HEK293 (cell line): ENCODE measurements around the gene SGMS1.

ENCODE experiments used
- CTCF ChIP-seq: fragments of 450-650 bp; formaldehyde crosslinking; IDR thresholded peaks from 2 replicates; pipeline ENCODE4 v1.5.1; 2016; ENCODE audit warnings: missing biosample characterization, missing genetic modification characterization
- MEIS1 ChIP-seq: sonication (generic); formaldehyde crosslinking; IDR thresholded peaks from 2 replicates; pipeline ENCODE4 v1.8.1; 2022; ENCODE audit warnings: missing genetic modification reagents, mild to moderate bottlenecking, borderline replicate concordance
- OVOL3 ChIP-seq: fragments of 450-650 bp; formaldehyde crosslinking; IDR thresholded peaks from 2 replicates; pipeline ENCODE4 v1.5.1; 2016; ENCODE audit warnings: missing biosample characterization, missing genetic modification characterization
- REPIN1 ChIP-seq: fragments of 450-650 bp; formaldehyde crosslinking; IDR thresholded peaks from 2 replicates; pipeline ENCODE4 v1.5.1; 2017; ENCODE audit warnings: missing biosample characterization, missing genetic modification characterization, low read depth
- YY1 ChIP-seq: fragments of 450-650 bp; formaldehyde crosslinking; IDR thresholded peaks from 2 replicates; pipeline ENCODE4 v1.5.1; 2018; ENCODE audit warnings: missing biosample characterization, missing genetic modification characterization
- ZBTB11 ChIP-seq: fragments of 450-650 bp; formaldehyde crosslinking; conservative IDR thresholded peaks from 2 replicates; pipeline ENCODE4 v1.5.1; 2016; ENCODE audit warnings: low read depth, missing biosample characterization, missing genetic modification characterization
- ZIC2 ChIP-seq: fragments of 450-650 bp; formaldehyde crosslinking; IDR thresholded peaks from 2 replicates; pipeline ENCODE4 v1.5.1; 2016; ENCODE audit warnings: missing biosample characterization, missing genetic modification characterization
- ZNF121 ChIP-seq: fragments of 450-650 bp; formaldehyde crosslinking; IDR thresholded peaks from 2 replicates; pipeline ENCODE4 v1.5.1; 2016; ENCODE audit warnings: missing biosample characterization, missing genetic modification characterization
- ZNF302 ChIP-seq: fragments of 450-650 bp; formaldehyde crosslinking; IDR thresholded peaks from 2 replicates; pipeline ENCODE4 v1.5.1; 2016; ENCODE audit warnings: missing biosample characterization, missing genetic modification characterization, low read depth
- ZNF350 ChIP-seq: fragments of 450-650 bp; formaldehyde crosslinking; IDR thresholded peaks from 2 replicates; pipeline ENCODE4 v1.5.0; 2017; ENCODE audit warnings: missing biosample characterization, mild to moderate bottlenecking, missing genetic modification characterization
- ZNF513 ChIP-seq: fragments of 450-650 bp; IDR thresholded peaks from 2 replicates; pipeline ENCODE4 v1.5.1; 2018; ENCODE audit warnings: missing biosample characterization, missing genetic modification characterization
- ZNF639 ChIP-seq: fragments of 450-650 bp; formaldehyde crosslinking; IDR thresholded peaks from 2 replicates; pipeline ENCODE4 v1.5.1; 2016; ENCODE audit warnings: missing biosample characterization, missing genetic modification characterization
- ZNF670 ChIP-seq: fragments of 450-650 bp; formaldehyde crosslinking; IDR thresholded peaks from 2 replicates; pipeline ENCODE4 v1.5.1; 2016; ENCODE audit warnings: missing biosample characterization, missing genetic modification characterization, low read depth
- ZNF792 ChIP-seq: fragments of 450-650 bp; formaldehyde crosslinking; IDR thresholded peaks from 2 replicates; pipeline ENCODE4 v1.5.1; 2016; ENCODE audit warnings: missing biosample characterization, missing genetic modification characterization

GRCh38 chr10:50316695-50317648, 306.8 kb downstream of the SGMS1 start:
- TF ChIP-seq CTCF (tag by site-specific recombination), result no peak
- no peak for TF ChIP-seq ZNF350 (tag by site-specific recombination)
- TF ChIP-seq ZBTB11 (tag by site-specific recombination), result no peak
- no peak for TF ChIP-seq OVOL3 (tag by site-specific recombination)
- TF ChIP-seq ZNF121 (tag by site-specific recombination), result no peak
- TF ChIP-seq ZIC2, result no peak
- no peak for TF ChIP-seq ZNF513 (tag by site-specific recombination)
- no peak for TF ChIP-seq MEIS1 (CRISPR knock-in tag)
- no peak for TF ChIP-seq ZNF302 (tag by site-specific recombination)
- no peak for TF ChIP-seq REPIN1 (tag by site-specific recombination)
- no peak for TF ChIP-seq ZNF639 (tag by site-specific recombination)
- TF ChIP-seq ZNF792 (tag by site-specific recombination), result no peak
- TF ChIP-seq YY1 (tag by site-specific recombination), result no peak
- no peak for TF ChIP-seq ZNF670 (tag by site-specific recombination)
